SK-N-SH treated with all-trans-retinoic acid at 6 μM for 48 hours (cell line): ENCODE measurements around the gene POC1A.

Experiments
- ARNTL ChIP-seq: fragments of 450-650 bp; formaldehyde crosslinking; IDR thresholded peaks from 2 replicates; pipeline ENCODE4 v1.5.0; 2020; ENCODE audit warnings: low read depth, mild to moderate bottlenecking, moderate library complexity, borderline replicate concordance
- BACH2 ChIP-seq: fragments of 250-450 bp; sonication (Bioruptor Pico); IDR thresholded peaks from 2 replicates; pipeline ENCODE4 v1.9.0; 2021; ENCODE audit warnings: mild to moderate bottlenecking, borderline replicate concordance
- RARB ChIP-seq: fragments of 250-450 bp; sonication (Bioruptor Pico); IDR thresholded peaks from 2 replicates; pipeline ENCODE4 v1.8.0; 2021; ENCODE audit warnings: mild to moderate bottlenecking, moderate library complexity
- TCF4 ChIP-seq: fragments of 250-450 bp; sonication (Bioruptor Pico); IDR thresholded peaks from 2 replicates; pipeline ENCODE4 v1.8.0; 2021; ENCODE audit warnings: mild to moderate bottlenecking, moderate library complexity, borderline replicate concordance
- TF ChIP-seq, protein P1 (sequence below): fragments of 250-450 bp; sonication (Bioruptor Pico); IDR thresholded peaks from 2 replicates; pipeline ENCODE4 v1.8.0; 2020; ENCODE audit warnings: mild to moderate bottlenecking, moderate library complexity, borderline replicate concordance

DNA sequence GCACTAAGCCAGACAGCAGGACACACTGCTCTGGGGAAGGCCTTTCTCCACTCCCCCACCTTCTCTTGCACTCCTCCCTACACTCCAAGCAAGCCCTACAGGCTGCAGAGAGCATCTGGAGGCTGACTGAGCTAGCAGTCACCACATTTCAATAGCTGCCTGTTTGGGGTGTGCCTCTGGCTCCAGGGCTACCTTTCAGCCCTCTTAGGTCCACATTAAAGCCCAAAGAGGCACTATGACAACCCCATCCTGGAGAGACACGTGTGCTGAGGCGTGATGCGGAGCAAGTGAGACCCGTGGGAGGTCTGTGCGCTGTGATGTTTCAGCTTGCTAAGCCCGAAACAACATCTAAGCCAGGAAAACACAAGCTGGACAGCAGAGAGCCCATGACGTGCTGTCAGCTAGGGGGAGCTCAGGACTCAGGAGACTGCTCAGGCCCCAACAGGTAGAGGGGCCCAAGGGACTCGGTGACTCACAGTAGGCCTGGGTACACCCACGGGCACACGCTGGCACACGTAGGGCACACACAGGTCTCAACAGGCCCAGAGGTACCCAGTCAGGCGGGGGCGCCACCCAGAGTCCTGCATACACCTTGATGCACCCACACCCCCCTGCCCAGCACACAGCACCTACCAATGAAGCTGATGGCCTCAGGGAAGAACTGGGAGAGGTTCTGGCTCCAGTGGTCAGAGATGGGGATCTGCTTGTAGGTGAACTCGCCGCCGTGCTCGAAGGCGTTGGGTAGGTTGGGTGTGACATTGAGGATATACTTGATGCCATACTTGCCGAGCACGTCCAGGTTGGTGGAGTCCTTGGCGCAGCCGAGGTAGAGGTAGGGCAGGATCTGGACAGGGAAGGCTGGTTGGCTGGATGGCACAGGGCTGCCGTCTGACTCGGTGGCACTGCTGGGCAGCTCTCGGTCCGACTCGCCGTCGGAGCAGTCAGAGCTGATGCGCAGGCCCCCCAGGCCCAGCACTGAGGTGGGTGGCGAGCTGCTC lies 100.6 kb downstream of the POC1A start:
- TF ChIP-seq RARB (CRISPR knock-in tag) (no peak), BACH2 (CRISPR knock-in tag) (no peak), TCF4 (CRISPR knock-in tag) (no peak), ARNTL (no peak)
- TF ChIP-seq, protein P1, sequence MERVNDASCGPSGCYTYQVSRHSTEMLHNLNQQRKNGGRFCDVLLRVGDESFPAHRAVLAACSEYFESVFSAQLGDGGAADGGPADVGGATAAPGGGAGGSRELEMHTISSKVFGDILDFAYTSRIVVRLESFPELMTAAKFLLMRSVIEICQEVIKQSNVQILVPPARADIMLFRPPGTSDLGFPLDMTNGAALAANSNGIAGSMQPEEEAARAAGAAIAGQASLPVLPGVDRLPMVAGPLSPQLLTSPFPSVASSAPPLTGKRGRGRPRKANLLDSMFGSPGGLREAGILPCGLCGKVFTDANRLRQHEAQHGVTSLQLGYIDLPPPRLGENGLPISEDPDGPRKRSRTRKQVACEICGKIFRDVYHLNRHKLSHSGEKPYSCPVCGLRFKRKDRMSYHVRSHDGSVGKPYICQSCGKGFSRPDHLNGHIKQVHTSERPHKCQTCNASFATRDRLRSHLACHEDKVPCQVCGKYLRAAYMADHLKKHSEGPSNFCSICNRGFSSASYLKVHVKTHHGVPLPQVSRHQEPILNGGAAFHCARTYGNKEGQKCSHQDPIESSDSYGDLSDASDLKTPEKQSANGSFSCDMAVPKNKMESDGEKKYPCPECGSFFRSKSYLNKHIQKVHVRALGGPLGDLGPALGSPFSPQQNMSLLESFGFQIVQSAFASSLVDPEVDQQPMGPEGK (CRISPR knock-in tag), result no peak
